Embryonic facial prominence (tissue), 1 donor: Measurements from ENCODE around the gene LRRC8E.

ENCODE experiments used
- DNase-seq: peaks from one replicate; pipeline ENCODE4 v3.0.0-alpha.2; 2016; ENCODE audit errors: extremely low spot score

Gene LRRC8E

DNA sequence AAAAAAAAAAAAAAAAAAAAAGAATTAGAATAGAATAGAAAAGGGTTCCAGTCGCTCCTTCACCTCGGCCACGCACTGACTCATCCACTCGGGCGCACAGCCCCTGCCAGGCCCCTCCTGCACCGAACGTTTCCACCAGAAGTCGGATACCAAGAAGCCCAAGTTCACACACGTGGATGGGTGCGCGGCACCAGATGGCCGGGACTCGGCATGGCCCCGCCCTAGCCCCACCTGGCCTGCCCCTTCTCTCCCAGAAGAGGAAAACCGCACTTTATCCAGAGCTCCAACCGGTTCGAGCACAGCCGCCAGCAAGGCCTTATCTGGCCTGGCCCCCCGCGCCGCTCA is 20.0 kb upstream of the LRRC8E start:
- no peak for DNase-seq

DNA sequence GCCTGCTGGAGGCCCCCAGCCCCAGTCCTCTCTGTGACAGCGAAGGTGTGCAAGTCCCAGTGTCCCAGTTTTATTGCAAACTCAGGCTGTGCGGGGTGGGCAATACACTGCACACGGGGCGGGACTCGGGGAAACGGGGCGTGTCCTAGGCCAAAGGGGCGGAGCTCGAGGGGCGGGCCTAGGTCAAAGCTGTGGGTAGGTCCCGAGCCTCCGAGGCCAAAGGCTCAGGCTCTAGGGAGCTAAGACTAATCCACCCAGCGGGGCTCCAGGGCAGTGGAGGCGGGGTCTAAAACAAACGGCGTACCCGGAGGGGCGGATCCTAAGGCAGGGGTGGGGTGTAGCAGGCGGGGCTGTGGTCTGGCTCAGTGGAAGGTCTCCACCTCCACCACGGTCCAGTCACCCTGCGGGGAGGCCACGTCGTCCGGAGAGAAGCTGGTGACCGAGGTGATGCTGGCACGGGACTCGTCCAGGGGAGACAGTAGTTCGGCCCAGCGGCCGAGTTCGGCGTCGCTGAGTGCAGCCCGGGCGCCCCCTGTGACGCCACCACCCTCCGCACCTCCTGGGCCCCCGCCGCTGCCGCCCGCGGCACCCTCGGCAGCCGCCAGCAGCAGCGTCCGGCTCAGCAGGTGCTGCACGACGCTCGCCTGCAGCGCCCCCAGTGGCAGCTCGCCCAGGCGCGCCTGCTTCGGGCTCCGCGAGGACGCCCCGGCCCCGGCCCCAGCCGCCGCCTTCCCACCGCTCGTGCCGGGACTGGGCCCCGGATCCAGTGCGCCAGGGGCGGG is 19.4 kb upstream of the LRRC8E start:
- no peak for DNase-seq

DNA sequence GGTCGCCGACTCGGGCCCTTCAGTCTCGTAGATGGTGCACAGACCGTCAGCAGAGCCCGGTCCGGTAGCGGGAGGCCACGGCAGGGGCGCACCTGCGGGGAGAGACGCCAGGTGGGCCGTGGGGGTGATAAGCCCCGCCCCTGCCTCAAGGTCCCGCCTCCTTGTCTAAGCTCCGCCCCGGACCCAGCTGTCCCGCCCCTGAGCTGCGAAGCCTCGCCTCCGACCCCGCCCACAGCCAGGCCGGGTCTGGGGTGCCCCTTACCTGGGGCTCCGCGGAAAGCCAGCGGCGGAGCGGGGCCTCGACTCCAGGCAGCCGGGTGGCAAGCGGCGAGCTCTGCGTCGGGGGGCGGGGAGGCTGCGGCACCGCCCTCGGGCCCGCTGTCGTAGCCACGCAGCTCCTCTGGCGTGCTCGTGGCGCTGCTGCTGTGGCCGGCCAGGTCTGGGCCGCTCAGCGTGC is 18.8 kb upstream of the LRRC8E start:
- no peak for DNase-seq

- no peak for DNase-seq
Observed at GRCh38 chr19:7869910-7870511, 18.3 kb upstream of the LRRC8E start.

GRCh38 chr19:7870571-7871436 is 17.5 kb upstream of the LRRC8E start:
- DNase-seq: no peak

DNA sequence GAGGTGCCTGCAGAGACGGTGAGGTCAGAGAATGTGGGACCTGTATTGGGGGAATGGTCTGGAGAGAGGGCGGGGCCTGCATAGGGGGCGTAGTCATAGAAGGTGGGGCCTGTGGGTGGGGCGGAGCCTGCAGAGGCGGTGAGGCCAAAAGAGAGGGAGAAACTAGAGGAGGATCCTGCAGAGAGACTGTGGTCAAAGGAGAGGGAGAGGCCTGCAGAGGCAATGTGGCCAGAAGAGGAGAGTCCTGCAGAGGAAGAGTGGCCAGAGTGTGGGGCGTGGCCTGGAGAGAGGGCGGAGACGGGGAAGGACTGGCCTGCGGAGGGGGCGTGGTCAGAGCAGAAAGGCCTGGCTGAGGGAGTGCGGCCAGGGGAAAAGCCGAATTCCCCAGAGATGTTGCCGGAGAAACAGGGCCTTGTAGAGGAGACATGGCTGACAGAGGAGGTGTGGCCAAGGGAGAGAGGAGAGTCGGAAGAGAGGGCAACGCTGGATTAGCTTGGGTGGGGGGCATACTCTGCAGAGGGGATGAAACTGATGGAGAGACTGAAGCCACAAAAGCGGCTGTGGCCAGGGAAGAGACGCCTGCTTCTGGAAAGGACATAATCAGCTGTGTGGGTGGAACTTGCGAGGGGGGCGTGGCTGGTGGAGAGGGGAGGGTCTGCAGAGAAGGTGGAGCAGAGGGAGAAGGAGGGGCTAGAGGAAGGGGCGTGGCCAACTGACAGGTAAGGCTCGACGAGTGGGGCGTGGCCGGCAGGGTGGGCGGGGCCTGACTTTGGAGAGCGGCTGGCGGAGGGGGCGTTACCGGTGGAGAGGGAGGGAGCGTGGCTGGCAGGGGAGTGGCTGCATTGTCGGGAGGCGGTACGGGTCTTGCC is 16.6 kb upstream of the LRRC8E start:
- DNase-seq: peak; percentile 60

DNA sequence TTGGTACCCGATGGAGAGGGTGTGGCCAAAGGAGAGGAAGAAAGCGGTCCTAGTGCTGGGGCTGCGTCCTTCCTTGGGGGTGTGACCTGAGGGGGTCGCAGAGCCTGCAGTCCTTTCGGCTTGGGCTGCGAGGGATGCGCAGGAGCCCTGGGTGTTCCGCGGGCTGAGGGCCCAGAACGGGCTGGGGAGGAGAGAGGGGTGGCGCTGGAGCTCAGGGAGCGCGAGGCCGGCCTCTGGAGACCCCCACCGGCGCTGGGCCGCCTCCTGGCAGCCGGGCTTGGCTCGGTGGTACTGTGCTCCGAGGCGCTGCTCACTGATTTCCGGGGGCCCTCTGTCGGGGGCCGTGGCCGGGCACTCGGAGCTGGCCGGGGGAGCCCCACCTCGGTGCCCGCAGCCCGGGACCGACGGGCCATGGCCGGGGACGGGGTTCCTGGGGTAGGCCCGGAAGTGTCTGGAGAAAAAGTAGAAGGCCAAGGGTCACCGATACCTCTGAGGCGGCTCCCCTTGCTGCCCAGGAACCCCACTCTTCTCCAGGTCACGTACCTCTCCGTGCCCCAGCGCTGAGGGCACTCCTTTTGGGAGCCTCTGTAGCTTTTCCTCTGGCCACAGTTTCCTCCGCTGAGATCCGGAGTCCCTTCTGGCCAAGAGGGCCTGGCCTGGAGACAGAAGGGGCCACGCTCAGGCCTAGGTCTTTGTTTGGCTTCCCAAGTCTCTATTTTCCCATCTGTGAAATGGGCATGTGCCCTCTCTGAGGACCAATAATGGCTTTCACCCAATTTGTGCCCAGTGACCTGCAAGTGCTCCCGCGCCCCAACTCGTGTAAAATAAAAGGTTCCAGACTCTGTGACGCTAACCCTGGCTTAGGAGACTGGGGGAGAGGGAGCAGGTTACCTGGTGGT is 15.8 kb upstream of the LRRC8E start:
- DNase-seq: no peak

DNA sequence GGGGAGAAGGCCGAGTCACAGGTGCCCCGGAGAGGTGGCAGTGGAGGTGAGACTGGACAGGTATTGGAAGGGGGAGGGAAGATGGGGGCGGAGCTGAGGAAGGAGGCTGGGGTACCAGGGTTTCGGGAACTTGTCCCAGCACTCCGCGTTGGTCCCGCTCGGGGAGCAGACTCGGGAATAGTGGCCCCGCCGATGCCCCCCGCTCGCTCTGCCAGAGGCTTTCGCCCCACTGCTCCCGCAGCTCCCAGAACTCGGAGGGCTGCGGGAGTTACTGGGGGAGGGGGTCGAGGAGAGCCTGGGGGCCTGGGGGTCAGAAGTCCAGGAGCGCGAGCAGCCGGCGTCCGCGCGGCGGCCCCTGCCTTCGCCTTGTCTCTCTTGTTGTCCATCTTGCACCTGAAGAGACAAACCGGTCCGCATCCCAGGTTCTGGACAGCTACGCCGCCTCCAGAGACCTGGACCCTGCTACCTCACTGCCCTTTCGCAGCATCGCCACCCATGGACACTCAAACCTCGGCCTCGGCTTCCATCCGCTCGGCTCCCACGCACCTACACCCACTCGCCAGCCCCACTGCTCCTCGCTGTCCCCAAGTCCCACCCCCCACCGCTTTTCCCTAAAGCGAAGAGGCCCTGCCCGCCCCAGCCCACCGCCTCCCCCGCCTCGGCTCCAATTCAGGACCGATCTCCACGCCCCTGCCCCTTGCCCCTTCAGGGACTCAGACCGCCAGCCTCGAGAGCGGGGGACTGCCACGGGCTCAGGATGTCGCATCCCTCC is 14.8 kb upstream of the LRRC8E start:
- DNase-seq: no peak

DNA sequence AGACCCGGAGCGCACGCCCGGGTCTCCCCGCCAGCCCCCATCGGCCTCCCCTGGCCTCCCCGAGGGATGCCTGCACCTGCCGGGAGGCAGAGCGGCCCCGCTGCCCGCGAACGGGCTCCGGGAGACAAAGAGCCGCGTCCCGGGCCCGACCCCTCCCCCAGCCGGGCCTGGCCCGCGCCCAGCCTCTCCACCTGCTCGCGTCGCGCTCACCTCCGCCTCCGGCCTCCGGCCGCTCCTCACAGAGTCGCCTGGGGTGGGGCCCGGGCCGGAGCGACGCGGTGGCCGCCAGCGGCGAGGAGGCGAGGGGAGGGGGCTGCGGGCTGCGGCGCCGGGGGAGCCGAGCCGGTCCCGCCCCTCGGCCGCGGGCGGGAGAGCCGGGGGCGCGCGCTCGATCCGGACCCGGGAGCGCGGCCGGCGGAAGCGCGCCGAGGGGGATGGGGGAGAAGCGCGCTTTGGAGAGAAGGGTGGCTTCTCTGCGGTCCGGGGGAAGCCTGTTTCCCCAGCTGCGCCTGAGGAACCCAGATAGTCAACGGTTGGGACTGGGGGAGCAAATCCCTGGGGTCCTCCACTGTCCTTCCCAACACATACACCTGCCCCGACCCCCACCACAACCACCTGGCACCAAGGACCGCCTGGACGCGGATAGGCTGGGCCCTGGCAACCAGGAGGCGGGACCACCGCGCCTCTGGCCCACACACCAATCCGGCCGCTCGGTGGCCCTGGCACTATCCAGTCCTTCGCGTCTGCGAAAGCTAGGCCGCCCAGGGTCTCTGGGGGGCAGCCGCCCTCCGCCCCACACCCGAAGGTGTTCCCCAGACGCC is 14.0 kb upstream of the LRRC8E start, which contains the start of gene PRR36:
TSS of gene PRR36 (minus strand) at position 315 of the 821 bp plus-strand sequence. CDS start 701 bp downstream, outside the sequence.
- no peak for DNase-seq

DNA sequence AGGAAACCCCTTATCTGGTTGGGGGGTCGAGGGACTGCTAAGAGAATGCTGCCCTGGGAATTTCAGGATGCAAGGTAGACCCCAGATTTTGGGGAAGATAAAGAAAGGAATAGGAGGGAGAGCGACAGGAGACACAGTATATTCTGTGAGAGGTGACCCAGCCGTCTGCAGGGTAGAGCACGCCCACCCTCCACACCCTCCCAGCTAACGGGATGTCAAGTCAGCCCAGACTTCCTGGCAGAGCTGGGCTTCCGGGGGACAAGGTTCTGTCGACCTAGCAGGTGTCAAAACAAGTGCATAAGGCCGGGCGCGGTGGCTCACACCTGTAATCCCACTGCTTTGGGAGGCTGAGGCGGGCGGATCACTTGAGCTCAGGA is 13.4 kb upstream of the LRRC8E start:
- no peak for DNase-seq

GRCh38 chr19:7877249-7877836 is 11.0 kb upstream of the LRRC8E start:
- no peak for DNase-seq

DNA sequence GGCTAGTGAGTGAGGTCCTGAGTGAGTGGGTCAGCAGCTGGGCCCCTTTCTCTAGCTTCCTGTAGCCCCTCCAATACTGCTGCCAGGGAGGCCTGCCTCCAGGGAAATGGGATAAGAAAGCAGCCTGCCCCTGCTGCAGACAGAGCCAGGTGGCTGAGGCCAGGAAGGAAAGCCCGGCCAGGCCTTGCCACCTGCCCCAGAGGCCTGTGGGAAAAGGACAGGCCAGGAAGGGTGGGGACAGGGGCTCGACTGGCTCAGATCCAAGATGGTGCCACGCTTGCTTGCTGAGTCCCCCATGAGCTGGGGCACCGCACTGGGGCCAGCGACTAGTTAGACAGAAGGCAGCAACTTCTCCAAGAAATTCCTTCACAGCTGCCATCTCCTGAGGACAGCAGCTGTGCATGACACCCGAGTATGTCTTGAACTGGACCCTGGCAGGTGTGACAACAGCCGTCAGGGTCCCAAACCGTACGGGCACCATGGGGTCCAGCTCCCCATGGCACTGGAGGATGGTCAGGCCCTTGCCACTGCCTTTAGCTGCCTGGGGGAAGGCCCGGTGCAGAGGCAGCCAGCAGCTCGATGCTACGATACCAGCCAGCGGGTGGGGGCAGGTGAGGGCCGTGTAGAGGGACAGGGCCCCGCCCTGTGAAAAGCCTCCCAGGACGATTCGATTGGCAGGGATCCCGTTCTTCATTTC is 9.1 kb upstream of the LRRC8E start:
- no peak for DNase-seq

- no peak for DNase-seq
Observed at GRCh38 chr19:7879836-7880235, 8.5 kb upstream of the LRRC8E start.

GRCh38 chr19:7881910-7882309 is 6.4 kb upstream of the LRRC8E start:
- DNase-seq: no peak

DNA sequence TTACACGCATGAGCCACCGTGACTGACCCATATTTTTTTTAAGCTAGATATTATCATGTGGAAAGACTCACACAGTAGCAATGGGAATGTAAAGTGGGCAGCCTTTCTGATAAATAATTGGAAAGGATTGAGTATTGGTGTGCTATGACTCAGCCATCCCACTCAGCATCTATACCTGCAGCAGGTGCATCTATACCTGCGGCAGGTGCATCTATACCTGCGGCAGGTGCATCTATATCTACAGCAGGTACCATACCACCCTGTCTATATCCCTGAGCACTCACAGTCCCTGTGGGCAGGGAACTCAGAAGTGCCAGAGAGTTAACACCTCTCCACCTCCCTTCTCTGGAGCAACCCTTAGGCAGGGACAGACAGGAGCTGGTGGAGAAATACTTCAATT is 5.2 kb upstream of the LRRC8E start:
- no peak for DNase-seq

- DNase-seq: no peak
Observed at GRCh38 chr19:7883796-7884570, 4.3 kb upstream of the LRRC8E start.

DNA sequence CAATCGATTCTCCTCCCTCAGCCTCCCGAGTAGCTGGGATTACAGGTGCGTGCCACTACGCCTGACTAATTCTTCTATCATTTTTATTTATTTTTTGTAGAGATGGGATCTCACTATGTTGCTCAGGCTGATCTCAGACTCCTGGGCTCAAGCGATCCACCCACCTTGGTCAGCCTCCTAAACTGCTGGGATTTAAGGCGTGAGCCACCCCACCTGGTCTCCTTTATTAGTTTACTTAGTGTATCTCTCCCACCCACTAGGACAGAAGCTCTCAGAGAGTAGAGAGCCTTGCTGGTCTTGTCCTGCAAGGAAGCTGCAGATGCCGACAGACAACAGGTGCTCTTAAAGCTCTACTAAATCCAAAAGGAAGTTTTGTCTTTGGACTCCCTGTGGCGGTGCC is 2.5 kb upstream of the LRRC8E start:
- DNase-seq: no peak
